Measurements from ENCODE around the gene ADAMTS9. TPM values are rescaled to one million over a fixed set of nuclear protein-coding genes. Genes with fewer than 3 reads are reported as not detected.
A peak's percentile ranks its signal among the peaks of the same experiment; 100 is the strongest.
"Not testable (repeated sequence)": the region's sequence is repeated elsewhere in the genome, so short reads cannot be mapped to it uniquely, and the experiment has no call there.

ADAMTS9 gene
- total and polyA plus RNA-seq, 7 donors = 6.7 to 65.8 (median 16.1) TPM

GRCh38 chr3:64550745-64551144, 137.1 kb downstream of the ADAMTS9 start:
- peaks cover 8 to 59% of the 10 kb centered on the region in 2 donors for H3K36me3 ChIP-seq (ENCODE audit: insufficient read depth in 1 of 2, low read depth in 1 of 2)

GRCh38 chr3:64549869-64550268, 137.9 kb downstream of the ADAMTS9 start:
- DNase-seq = no peak
- H3K27ac ChIP-seq = no peak overlapping the region
- intact Hi-C loops (cut with DNase I) = no loop called here

More at GRCh38 chr3:64550745-64551144, 137.1 kb downstream of the ADAMTS9 start:
- Histone ChIP-seq H3K4me1 (peaks cover 3% of the 10 kb centered on the region), H3K9me3 (no peaks in the 10 kb centered on the region), H3K27ac (no peak overlapping the region), H3K27me3 (ENCODE audit: insufficient read depth in 3 of 3, low read length in 2 of 3) (no peaks in the 10 kb centered on the region), H3K4me3 (no peak overlapping the region)
- no peak for DNase-seq
- ATAC-seq = no peak
- TF ChIP-seq CTCF (IDR thresholded peaks at IDR 0.05) = no peak
- 94 to 95% (median 95%) methylated on average over 15 of the region's 15 CpGs for WGBS, 3 donors
- intact Hi-C loops (cut with DNase I) = no loop called here

GRCh38 chr3:64548200-64548889, 139.5 kb downstream of the ADAMTS9 start:
- WGBS, 3 donors = 17 to 29% (median 18%) methylated on average over 6 of the region's 6 CpGs

More at GRCh38 chr3:64549869-64550268, 137.9 kb downstream of the ADAMTS9 start:
- WGBS, 3 donors = 90 to 95% (median 91%) methylated on average over 3 of the region's 3 CpGs
- Histone ChIP-seq H3K9me3 (no peaks in the 10 kb centered on the region), H3K4me3 (no peak overlapping the region), H3K36me3 (ENCODE audit: insufficient read depth in 1 of 2, low read depth in 1 of 2) (peaks cover 3 to 59% of the 10 kb centered on the region in 2 donors), H3K27me3 (ENCODE audit: insufficient read depth in 3 of 3, low read length in 2 of 3) (no peaks in the 10 kb centered on the region), H3K4me1 (peaks cover 3% of the 10 kb centered on the region)
- no peak for TF ChIP-seq CTCF (IDR thresholded peaks at IDR 0.05)
- no peak for ATAC-seq

GRCh38 chr3:64546856-64547255, 140.9 kb downstream of the ADAMTS9 start:
- Histone ChIP-seq H3K36me3 (ENCODE audit: insufficient read depth in 1 of 2, low read depth in 1 of 2) (peaks cover 0 to 52% of the 10 kb centered on the region in 2 donors), H3K9me3 (no peaks in the 10 kb centered on the region), H3K4me3 (no peak overlapping the region), H3K27me3 (ENCODE audit: insufficient read depth in 3 of 3, low read length in 2 of 3) (no peaks in the 10 kb centered on the region), H3K4me1 (peaks cover 3% of the 10 kb centered on the region), H3K27ac (no peak overlapping the region)
- 85 to 91% (median 90%) methylated on average over 8 of the region's 8 CpGs for WGBS, 3 donors
- peak in 1 of 4 donors; percentile 7 for ATAC-seq
- intact Hi-C loops (cut with DNase I) = no loop called here
- no peak for DNase-seq
- TF ChIP-seq CTCF (IDR thresholded peaks at IDR 0.05) = no peak

More at GRCh38 chr3:64548200-64548889, 139.5 kb downstream of the ADAMTS9 start:
- DNase-seq (peak; percentile 41 to 57), ATAC-seq (peak; percentile 23 to 79 (median 54))
- TF ChIP-seq CTCF (IDR thresholded peaks at IDR 0.05) = no peak
- no peak overlapping the region for H3K4me3 ChIP-seq
- intact Hi-C loops (cut with DNase I) = no loop called here
- peaks cover under 1 to 52% of the 10 kb centered on the region in 2 donors for H3K36me3 ChIP-seq (ENCODE audit: insufficient read depth in 1 of 2, low read depth in 1 of 2)
- H3K27me3 ChIP-seq (ENCODE audit: insufficient read depth in 3 of 3, low read length in 2 of 3) = no peaks in the 10 kb centered on the region
- H3K9me3 ChIP-seq = no peaks in the 10 kb centered on the region
- H3K4me1 ChIP-seq = peaks cover 3% of the 10 kb centered on the region
- H3K27ac ChIP-seq = no peak overlapping the region

- DNase-seq; H3K27ac ChIP-seq; intact Hi-C loops (cut with DNase I); H3K9me3 ChIP-seq; H3K4me3 ChIP-seq; H3K27me3 ChIP-seq (ENCODE audit: insufficient read depth in 3 of 3, low read length in 2 of 3); H3K4me1 ChIP-seq; ATAC-seq: not testable (repeated sequence)
- peaks cover 3 to 52% of the 10 kb centered on the region in 2 donors for H3K36me3 ChIP-seq (ENCODE audit: insufficient read depth in 1 of 2, low read depth in 1 of 2)
- WGBS, 3 donors = 85 to 91% (median 91%) methylated on average over 3 of the region's 3 CpGs
Observed at GRCh38 chr3:64545239-64545638, 142.6 kb downstream of the ADAMTS9 start.
